Embryonic facial prominence (tissue), 1 donor: ENCODE results near the gene IGFBP5.

Source experiments
- DNase-seq: peaks from one replicate; pipeline ENCODE4 v3.0.0-alpha.2; 2016; ENCODE audit errors: extremely low spot score

The IGFBP5 gene

DNA sequence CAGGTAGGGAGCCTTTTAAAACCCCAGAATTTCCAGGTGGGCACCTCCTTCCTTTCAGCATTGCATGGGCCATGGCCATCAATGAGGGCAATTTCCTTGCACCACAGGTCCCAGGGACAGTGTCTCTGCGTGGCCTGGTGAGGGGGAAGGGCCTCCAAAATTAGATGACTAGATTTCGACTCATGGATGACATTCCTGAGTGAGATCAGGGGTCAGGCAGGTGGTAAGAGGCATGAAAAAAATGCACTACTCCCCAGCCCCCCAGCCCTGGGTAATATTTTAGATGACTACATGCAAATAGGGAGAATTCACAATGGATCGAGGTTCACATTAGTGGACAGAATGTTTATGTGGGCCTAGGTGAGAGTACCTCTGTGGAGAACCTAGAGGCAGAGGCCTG, 19.0 kb upstream of the IGFBP5 start:
- DNase-seq = no peak

GRCh38 chr2:216713691-216714336, 18.5 kb upstream of the IGFBP5 start:
- no peak for DNase-seq

DNA sequence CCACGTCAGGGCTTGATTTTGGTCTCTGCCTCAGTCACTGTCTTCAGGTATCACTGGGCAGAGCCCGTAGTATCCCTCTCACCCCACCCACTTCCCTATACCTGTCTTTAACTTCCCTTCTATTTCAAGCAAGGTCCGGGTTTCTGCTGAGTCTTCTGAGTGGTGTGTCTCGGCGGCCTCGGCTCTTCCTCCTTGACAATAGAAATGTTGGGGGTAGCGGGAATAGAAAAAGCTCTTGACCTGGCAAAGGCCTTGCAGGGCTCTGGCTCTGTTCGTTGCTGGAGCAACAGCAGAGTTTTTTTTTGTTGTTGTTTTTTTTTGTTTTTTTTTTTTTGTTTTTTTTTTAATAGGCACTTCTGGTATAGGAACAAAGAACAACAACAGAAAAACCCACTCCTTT, 16.0 kb upstream of the IGFBP5 start:
- no peak for DNase-seq

DNA sequence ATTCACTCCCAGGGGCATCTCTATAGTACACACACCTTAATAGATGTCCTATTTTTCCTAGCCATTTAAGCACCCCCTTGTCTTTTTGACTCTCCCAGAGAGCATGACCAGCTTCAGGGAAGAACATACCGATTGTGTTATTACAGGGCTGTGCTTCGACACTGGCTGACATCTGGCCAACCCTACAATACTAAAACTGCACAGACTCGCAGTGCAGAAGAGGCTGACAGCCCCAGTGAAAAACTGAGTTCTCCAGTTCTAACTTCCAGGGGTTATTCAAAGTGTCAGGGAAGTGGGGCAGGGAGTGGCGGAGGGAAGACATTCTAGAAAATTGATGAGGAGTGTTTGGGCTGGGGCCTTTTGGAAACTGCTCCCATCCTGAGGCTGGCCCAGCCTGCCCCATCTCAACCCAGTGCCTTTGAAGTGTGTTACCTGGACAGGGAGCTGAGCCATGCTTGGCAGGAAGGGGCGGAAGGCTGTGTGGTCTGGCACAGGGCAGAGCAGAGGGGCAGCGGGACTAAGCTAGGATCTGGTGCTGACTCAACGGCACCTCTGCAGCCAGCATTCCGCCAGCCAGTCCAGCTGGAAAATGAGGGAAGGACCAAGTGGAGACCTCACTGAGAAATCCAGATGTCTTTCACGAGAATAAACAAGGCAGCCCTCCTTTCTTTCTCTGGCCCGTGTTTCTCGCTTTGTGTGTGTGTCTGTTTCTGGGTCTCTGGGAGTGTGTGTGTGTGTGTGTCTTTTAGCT, 15.4 kb upstream of the IGFBP5 start:
- DNase-seq = no peak

DNA sequence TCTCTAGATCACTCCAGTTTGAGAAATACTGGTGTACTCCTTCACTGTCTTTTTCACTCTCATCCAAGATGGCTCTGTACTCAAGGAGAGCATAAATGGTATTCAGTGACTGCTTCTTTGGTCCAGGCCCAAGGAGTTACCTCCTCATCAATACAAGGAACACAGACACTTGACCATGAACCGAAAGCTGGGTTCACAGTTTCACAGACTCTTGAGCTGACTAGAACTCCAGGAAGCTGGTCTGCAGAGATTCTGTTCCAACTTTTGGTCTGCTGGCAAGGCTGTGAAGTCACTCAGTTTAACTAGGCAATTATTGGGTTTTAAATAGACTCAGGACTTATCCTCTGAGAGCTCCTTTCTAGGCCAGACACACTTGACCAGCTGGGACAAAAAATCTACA, 7.4 kb upstream of the IGFBP5 start:
- no peak for DNase-seq

- DNase-seq = no peak
Measured at GRCh38 chr2:216701544-216701943, 6.2 kb upstream of the IGFBP5 start.

GRCh38 chr2:216700781-216701180, 5.4 kb upstream of the IGFBP5 start:
- DNase-seq = no peak

- DNase-seq = no peak
Measured at GRCh38 chr2:216700088-216700567, 4.8 kb upstream of the IGFBP5 start.

GRCh38 chr2:216698895-216699294, 3.5 kb upstream of the IGFBP5 start:
- DNase-seq = peak; percentile 72

- no peak for DNase-seq
Measured at GRCh38 chr2:216698293-216698692, 2.9 kb upstream of the IGFBP5 start.

- peak; percentile 71 for DNase-seq
Measured at GRCh38 chr2:216696751-216697560, 1.6 kb upstream of the IGFBP5 start.

DNA sequence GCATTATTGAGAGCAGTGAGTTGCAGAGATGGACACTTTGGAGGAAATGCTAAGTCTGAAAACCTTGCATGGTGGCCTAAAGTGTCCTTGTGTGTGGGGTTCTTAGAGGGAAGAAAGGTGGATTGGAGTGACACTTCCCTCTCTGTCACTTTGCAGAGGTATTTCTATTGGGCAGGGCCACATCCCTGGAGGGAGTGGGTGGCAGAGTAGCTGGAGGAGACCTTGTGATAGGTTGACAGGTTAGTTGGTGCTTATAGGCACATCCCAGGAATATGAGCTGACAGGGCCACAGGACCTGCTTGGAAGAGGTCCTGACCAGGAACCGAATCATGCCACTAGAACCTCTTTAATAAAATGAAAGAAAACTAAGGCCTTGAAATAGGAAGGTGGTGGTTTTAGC, 972 bp upstream of the IGFBP5 start:
- no peak for DNase-seq

DNA sequence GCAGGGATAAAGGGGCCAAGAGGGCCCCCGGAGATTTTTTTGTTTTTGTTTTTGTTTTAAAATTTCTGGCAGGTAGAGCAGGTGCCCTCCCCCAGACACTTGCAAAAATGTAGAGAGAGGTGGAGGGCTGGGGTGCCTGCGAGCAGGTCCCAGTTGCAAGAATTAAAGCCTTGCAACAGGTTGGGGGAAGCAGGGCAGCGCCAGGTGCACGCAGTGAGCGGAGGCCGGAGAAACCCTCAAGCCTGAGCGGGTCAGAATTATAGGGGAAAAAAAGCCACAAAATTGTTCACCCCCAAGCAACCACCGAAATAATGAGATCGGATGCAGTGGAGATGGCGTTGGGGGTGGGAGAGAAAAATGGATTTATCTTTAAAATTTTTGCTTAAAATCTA, 527 bp downstream of the IGFBP5 start:
- DNase-seq = no peak

DNA sequence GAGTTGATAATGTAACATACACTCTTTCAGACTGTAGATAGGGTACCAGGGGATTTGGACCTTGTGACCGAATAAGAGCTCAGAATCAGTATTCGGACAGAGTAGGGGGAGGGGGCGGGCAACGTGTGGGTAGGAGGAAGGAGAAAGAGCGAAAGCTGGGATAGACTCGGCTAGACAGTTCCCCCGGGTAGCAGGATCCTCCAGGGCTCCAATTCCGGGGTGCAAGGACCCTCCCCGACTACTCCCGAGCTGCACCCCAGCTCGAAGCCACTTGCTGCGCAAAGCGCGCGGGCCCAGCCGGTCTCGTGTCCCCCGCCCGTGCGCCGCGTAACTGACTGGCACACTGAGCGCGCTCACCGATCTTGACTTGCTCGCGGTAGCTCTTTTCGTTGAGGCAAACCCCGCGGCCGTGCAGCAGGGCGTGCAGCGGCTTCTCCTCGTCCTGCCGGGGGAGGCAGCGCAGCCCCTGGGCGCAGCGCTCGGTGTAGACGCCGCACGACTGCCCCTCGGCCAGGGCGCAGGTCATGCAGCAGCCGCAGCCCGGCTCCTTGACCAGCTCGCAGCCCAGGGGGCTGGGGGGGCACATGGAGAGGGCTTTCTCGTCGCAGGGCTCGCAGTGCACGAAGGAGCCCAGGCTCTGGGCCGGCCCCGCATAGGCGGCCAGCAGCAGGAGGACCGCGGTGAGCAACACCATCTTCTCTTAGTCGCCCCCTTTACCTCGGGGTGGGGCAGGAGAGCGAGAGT, 1.1 kb downstream of the IGFBP5 start:
- DNase-seq = no peak

GRCh38 chr2:216693414-216694080, 1.8 kb downstream of the IGFBP5 start:
- no peak for DNase-seq

DNA sequence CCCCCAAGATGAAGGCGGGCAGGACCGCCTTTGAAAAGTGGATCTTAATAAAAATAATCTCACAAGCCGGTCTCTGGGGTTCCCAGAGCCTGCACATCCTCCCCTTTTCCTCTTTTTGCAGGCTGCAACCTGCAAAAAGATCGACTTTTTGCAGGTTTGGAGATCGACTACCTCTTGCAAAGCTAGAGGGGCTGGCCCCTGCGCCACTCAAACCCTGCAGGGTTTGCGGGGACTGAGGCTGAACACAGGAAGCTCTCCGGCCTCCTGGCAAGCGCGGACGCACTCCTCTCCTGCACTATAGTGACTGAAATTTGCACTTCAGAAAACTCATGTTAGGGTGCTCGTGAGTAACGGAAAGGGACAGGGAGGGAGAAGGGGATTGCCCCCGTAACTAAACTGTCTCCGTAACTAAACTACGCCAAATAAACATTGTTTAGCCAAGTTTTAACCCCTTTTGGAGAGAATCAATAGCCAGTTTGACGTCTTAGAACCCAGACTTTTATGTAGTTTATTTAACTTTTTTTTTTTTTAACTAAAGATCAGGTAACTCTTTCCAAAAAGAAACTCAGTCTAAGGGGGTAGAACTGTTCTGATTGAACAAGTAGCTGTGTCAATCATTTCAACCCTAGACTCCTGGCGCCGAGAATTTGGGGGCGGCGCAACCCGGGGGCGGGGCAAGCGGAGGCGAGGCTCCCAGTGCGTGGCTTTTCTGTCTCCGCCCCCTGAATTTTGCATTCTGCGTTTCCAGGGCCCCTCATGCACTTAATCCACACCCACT, 2.5 kb downstream of the IGFBP5 start:
- DNase-seq = peak; percentile 89

GRCh38 chr2:216690853-216691741, 4.3 kb downstream of the IGFBP5 start:
- peak; percentile 90 for DNase-seq

DNA sequence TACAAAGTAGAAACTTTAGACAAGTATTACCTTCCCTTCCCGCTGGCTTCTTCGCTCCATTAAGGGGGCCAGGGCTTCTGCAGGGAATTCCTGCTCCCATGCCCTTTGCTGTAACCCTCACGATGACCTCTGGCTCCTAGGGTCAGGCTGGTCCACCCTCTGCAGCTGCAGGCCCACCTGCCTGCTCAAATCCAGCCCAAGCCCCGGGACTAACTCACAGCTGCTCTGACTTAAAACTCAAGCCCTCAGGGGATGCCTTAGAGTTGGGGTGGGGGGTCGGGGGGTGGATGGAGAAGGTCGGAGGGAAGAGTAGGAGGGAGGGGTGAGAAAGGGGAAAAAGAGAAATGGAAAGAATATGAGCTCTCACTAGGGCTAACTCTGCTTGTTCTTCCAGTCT, 4.9 kb downstream of the IGFBP5 start:
- no peak for DNase-seq

DNA sequence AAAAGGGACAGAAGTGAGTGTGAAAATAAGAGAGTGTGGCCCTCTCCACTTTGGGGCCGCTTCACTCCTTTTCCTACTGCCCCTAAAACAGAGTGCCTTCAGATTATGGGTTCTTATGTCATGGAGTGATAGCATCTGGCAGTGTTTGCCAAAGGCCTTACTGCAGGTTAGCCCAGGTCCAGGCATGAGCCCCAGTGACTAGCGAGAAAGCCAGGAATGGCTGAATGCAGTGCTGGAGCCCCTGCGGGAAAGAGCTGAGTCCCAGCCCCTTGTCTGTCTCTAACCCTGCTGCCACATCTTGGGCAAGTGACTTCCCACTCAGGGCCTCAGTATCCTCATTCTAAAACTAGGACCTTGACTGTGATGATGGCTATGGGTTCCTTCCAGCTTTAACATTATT, 6.0 kb downstream of the IGFBP5 start:
- no peak for DNase-seq
